GM19455 (cell line): ENCODE results near the gene TPRG1.
"Not testable (repeated sequence)": the region's sequence is repeated elsewhere in the genome, so short reads cannot be mapped to it uniquely, and the experiment has no call there.

Experiments
- ATAC-seq: cut with Tn5 transposase; IDR thresholded peaks from one replicate; pipeline ENCODE4 v1.9.1; 2021; ENCODE audit not compliant: unreplicated experiment

The TPRG1 gene

DNA sequence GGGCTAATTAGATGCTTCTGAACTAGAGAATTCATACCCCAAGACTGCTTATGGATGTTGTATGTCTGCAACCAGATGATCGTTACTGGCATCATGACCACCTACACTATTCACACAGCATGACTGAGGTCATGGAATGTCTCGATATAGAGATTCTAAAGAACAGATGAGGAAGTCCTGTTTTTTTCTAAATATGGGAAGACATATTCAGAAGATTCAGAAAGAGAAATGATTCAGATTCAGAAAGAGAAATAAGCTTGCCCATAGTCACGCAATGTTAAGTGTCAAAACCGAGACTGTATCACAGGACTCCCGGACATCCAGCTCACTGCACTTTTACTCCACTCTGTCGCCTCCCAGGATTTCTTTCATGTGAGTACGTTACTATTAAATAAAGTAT is 136.2 kb downstream of the TPRG1 start:
- peak; percentile 61 for ATAC-seq

DNA sequence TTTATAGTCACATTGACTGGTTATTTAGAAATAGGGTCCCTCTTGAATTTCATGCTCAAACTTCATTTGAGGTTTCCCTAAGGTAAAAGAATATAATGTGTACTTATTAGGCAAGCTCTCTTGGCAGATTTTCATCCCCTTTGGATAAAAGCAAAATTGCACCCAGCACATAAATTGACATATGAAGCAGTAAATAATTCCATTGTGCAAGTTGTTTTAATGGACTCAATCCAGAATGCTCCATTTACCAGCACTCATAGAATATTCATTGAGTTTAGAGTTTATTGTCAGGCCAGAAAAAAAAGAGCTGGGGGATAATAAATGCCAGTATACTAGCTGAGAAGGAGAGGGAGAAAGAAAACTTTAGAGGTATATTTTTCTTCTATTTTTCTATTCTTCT is 136.8 kb downstream of the TPRG1 start:
- ATAC-seq, result no peak

DNA sequence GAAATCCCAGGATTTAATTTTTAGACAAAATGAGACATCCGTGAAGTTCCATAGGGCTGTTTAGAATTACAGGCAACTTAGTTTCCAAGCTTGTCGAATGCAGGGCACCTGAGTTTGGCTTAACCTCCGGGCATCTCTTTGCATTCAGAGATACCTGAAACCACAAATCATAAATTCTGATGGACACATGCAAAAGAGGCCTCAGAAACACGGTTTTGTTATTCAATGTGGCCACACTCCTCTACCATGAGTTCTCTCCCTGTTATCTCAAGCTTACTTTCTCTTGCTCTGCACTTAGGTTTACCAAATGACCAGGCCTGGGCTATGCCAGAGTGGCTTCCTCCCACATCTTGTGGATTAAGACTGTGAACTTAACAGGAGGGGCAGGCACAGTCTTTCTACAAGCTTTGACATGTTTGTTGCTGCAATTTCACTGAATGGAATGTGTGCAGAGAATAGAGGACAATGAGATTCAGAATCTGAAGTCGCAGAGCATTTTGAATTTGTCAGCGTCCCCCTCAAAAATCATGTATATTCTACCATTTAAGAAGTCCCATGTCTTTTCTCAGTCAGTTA is 137.7 kb downstream of the TPRG1 start:
- ATAC-seq, result no peak

DNA sequence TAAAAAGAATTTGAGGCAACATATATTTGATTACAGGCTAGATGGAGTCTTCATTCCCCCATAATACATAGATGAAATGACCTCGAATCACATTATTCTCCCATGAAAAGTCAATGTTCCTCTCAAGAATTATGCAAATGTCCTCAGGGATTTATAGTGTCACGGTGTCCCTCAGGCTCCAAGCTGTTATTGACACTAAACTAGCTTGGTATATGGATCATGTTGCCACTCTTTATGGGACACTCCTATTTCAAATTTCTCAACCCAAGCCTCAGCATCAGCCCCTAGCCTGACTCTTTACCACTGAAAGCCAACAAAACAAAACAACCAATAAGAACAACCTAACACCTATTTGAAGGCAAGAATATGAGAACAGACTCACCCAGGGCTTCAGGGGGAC is 139.8 kb downstream of the TPRG1 start:
- no peak for ATAC-seq

DNA sequence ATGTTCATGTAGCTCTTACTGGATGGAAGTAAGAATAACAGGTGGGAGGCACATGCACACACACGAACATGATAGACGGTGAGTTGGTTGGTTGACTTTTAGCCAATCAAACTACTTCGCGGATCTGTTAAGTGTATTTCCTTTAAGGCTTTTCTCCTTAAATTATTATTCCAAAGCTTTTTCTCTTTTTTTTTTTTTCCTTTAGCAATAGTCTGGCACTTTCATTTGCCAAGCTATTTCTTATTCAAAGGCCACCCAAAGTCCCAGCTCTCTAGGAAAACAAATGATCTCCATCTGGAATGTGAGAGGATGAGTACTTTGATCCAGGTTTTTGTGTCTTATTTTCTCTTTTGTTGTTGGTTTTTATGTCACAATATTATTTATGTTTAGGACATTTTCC is 141.1 kb downstream of the TPRG1 start:
- no peak for ATAC-seq

DNA sequence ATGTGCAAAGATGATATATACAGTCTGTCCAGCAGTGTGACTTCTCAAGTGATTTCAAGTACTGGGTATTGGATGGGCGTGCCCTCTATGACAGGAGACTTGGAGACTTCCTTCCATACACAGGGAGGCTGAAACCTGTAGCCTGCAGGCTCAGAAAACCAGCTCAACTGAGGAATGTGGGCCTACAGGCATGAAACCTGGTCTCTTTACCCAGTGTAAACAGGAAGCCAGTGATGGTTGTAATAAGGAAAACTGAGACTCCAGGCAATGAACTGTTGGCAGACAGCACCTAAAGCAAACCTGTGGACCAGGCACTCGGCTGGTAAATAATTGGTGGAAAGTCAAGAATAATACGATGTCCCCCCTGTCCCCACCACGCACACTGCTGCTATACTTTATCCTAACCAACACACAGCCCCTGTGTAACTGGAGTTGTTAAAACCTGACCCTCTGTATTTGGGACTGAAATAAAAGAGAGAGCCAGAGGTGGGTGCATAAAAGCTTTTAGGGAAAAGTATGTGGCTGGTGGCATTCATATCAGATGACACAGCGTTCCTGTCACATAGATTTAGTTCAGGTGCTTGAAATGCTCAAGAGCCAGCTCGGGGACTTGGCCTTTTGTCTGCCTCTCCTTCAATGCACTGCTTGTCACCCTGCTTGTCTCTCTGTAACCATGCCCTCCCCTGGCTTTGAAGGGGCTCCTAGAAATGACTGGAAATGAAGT is 144.7 kb downstream of the TPRG1 start:
- ATAC-seq, result no peak

DNA sequence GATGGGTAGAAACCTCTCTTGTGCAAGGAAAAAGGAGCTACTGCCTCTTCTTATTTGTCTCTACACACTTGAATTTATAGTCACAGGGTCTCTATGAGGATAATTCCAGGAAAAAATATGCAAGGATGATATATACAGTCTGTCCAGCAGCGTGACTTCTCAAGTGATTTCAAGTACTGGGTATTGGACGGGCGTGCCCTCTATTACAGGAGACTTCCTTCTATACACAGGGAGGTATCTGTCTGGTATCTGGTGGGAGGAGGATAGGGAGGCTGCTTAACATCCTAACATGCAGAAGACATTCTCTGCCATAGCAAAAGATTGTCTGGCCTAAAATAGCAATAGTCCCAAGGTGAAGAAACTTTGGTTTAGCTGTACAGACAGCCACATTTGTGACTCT is 146.1 kb downstream of the TPRG1 start:
- ATAC-seq, result no peak

DNA sequence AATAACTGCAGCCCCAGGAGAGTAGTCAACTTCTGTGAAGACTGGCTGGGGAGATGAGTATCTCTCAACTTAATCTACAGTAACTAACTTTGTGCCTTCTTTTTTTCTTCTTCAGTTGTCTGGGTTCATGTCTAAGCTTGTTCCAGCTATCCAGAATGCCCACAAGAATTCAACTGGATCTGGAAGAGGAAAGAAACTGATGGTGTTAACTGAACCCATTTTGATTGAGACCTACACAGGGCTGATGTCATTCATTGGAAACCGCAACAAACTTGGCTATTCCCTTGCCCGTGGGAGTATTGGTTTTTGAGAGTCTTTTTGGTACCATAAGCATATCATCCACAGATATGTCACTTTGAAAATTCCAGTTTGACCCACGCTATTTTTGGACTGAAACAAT is 148.7 kb downstream of the TPRG1 start:
- ATAC-seq, result no peak

DNA sequence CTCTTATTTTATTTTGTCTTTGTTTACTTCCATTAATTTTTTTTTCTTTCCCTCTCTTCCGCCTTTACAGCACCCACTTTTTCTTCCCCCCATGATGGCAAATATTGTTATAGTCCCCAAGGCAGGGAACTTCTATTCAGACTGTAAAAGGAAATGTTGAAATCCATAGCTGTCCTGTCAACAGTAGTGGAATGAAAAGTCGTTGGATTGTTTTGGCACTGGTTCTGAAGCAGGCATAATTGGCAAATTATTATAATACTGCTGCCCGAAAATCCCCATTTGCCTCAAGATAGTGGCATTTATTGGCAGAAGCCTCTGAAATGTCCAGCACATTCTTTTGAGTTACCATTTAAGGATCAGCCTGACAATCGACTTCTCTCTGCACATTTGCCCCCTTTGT is 150.6 kb downstream of the TPRG1 start:
- no peak for ATAC-seq

DNA sequence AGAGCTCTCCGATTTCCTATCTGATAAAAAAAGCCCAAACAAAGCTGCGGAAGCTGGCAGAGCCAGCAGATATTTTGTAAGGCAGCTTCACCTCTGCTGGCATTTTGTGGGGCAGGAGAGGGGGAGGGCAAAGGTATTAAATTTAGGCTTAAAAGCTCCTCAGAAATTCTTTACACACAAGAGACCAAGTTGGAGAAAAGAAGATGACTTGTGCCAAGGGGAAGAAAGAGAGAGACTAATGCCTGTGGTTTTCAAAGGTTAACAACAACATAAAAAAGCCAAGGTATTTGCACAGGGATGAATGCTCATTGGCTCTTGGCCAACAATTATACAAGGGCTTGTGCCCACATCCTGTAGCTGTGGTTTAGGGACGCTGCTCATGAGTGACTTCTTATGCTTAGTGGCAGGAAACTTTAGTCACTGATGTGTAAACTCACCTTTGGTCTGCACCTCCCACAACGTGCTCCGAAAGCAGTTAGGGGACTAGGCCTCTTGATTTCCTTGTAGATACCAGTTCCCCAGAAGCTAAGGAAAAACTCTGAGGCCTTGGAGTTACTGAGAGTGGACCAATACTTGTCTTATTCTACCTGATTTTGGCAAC is 152.9 kb downstream of the TPRG1 start:
- peak; percentile 100 for ATAC-seq

DNA sequence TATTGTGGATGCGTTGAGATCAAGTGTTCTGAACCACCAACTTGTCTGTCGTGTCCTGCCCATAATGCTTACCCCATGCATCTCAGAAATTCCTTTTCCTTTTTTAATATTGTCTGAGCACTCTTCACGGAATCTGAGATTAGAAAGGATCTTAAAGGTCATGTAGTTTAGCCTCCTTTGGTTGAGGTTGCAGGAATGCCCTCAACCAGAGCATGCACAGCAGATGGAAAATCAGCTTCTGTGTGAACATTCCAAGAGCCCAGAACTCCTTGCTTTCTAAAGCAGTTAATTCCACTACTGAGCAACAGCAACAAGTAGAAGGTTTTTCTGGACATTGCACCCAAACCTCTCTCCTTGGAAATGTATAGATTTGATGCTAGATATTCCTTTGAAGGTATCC is 153.7 kb downstream of the TPRG1 start:
- ATAC-seq, result no peak

DNA sequence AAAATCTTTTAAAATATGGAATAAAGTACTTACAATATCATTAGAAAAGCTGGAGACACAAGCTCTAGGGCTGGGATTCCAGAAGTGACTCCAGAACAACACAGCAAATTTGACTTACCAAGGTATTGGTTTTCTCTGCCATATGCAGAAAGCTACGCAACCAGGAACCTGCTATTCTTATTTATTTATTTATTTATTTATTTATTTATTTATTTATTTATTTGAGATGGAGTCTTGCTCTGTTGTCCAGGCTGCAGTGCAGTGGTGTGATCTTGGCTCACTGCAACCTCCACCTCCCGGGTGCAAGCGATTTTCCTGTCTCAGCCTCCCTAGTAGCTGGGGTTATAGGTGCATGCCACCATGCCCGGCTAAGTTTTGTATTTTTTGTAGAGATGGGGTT is 157.9 kb downstream of the TPRG1 start:
- not testable (repeated sequence) for ATAC-seq

DNA sequence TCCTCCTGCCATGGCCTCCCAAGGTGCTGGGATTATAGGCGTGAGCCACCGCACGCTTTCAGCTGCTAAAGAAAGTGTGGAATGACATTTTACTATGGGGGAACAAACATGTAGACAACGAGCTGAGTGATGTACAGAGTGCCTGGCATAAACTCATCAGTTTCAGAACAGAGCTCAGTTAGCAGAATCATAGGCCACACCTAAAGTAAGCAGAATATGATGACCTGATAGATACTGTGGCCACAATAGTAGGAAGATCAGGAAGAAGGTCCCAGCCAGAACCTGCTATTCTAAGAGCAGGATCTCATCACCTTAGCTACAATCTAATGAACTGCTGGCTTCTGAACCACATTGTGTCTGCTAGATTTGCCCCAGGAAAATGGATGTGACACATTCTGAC is 158.3 kb downstream of the TPRG1 start:
- no peak for ATAC-seq

DNA sequence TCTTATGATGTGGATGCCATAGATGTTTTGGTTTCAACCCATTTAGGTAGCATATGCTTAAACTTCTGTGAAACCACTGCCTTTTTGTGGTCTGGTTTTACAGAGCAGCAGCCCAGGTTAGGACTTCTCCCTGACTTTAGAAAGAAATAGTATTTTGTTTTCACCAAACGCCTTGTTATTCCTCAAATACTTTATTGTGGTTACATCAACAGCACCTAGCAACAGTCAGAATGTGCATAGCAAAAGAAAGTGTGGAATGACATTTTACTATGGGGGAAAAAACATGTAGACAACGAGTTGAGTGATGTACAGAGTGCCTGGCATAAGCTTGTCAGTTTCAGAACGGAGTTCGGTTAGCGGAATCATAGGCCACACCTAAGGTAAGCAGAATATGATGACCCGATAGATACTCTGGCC is 159.2 kb downstream of the TPRG1 start:
- ATAC-seq, result no peak

DNA sequence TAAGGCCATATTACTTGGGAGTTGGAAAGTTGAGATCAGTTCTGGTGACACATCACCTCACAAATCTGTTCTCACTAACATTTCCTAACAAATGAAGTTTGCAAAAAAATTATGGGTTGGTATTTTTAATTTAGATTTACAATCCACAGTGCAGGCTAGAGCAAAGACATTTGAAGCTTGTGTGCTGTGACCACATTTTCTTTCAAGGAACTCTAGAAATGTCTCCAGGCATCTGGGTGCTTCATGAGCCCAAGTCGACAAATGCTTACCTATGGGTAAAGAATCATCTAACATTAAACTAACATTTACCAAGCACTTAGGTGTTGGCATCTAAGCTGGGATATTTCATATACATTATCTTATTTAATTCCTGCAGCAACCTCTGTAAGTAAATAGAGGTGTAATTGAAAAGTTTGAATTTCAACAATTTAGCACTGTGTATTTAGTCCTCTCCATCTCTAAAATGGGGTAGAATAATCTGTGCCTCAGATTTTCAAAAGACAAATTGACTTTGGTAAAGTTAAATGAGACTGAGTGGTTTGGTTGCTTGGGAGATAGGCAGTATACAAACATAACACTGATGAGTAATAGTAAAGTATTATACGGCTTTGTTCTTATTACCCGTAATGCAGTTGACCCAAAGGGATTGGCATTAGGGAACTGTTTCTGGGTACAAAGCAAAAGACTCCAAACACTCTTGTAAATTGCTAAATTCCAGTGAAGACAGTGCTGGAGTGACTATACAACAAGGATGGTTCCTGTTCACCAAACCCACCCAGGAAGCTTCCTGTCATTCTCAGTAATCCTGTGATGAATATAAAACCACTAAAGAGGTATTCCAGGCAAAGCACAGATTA is 162.5 kb downstream of the TPRG1 start:
- no peak for ATAC-seq

DNA sequence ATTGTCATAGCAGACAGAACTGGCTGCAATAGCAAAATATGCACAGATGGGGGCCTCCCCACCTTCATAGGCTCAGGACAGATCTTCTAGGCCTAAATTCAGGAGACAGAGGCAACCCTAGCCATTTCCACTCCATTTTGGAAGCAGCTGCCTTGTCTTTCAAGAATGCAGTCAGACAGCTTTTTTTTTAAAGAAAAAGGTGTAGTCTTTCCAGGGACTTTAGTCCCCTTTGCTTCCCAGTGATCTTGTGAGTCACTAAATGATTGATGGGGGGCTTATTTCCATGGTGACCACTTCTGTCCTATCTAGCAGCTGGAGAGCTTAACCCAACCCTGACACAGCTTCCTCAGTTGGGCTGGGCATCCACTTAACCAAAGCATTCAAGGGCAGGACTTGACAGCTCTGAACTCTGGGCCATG is 165.9 kb downstream of the TPRG1 start:
- no peak for ATAC-seq

DNA sequence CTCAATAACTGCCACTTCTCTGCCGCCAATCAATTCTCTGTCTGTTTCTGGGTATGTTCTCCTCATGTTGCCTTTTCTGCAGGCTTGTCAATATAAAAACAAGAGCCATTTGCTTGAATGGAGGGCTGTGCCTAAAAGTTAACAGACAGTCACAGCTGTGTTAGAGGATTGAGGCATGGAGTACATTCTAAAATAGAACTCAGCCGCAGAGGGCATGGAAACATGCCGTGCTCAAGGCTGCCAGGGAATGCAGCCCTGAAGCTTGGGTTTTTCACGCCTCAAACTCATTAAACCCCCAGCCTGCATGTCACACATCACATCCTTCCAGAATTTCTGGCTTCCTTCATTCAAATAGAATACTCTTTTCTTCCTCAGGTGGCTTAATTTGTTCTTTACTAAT is 166.6 kb downstream of the TPRG1 start:
- no peak for ATAC-seq

DNA sequence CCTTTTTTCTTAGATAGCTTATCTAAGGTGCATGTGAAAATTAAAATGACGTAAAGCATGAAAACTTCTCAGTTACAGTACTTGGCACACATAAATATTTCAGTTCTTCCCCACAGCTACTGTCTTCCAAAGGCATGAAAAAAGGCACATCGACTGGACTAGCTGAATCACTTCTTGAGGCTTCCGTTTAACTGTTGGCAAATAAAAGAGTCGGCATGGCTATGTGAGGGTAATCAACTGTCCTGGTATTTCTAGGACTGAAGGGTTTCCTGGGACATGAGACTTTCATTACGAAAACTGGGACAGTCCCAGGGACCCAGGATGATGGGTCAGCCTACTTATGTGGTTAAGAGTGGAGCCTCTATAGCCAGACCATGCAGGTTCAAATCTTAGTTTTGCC is 168.2 kb downstream of the TPRG1 start:
- ATAC-seq, result no peak

DNA sequence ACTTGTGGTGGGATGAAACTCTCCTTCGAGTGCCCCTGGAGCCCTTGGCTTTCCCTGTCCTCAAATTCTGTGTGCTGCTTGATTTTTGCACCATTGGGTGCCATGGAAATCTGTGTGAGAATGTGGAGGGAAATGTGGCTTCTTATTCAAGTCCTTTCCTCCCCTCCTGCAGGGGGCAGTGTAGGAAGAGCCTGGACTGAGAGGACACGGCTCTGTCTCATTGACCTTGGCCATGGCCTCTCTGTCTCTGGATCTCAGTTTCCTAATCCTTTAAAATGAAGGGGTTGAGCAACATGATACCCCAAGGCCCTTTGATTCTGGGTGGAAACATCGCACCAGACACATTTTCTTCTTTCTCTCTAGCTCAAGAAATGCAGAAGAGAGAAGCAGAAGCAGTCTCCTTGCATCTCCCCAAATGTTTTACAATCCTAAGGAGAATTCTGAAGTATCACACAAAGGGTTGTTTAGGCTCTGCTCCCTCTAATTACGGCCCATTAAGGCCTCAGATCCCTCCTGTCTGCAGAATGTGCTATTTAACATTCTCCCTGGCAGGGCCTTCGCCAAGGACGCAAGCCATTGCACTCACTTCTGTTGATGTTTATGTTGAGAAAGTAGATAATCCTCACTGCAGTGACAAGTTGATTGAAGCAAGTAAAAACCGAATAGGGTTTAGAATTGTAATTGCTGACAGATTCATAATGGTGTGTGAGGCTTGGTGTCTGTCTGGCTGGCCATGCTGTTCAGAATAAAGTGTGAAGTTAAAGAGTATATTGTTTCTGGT is 169.1 kb downstream of the TPRG1 start:
- no peak for ATAC-seq

DNA sequence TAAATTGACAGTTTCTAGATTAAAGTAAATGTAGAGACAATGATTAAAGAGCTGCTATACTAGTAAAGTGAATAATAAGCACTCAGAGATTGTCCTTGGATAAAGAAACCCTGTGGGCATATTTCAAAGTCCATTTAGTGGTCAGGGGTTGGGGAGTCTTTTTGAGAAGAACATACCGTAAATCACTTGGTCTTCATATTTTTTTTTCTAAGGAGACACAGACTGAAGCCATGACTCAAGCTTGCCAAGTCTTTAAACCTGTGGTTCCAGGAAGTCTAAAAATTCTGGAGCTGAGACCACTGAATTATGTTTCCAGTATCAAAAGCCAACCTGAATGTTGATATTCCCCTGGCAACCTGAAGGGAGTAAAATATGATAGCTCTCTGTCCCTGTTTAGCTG is 171.0 kb downstream of the TPRG1 start:
- ATAC-seq, result no peak

DNA sequence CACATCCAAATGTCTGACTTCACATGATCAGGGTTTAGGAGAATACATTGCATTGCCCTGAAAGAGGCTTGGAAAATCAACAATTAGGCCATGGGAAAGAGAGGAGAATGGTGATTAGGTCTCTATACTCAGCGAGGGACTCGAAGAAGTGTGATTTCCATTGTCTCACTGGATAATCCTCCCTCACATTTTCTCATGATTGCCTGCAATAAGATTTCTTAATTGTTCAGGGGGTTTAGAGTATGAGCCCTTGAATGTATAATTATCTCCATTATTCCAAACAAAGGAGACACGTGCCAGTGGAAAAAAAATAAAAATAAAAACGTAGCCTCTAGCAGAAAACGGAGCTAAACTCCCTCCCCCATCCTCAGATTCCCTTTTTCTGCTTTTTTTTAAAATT is 173.2 kb downstream of the TPRG1 start:
- ATAC-seq, result no peak
